ENCODE results near the gene MMS22L. TPM values are rescaled to one million over a fixed set of nuclear protein-coding genes. Genes with fewer than 3 reads are reported as not detected.

MMS22L gene
- total RNA-seq, 1 donor from 2014 or later, result 37.5 TPM

GRCh38 chr6:97123112-97123511 is 159.9 kb downstream of the MMS22L start:
- H3K36me3 Mint-ChIP-seq (ENCODE audit: low read depth), result peaks cover 2% of the 10 kb centered on the region
- no peaks in the 10 kb centered on the region for H3K27me3 Mint-ChIP-seq (ENCODE audit: low read depth)
- H3K4me3 Mint-ChIP-seq, result no peak overlapping the region
- DNase-seq (ENCODE audit: low read depth, low spot score), result no peak
- no peak for TF ChIP-seq CTCF (conservative IDR thresholded peaks at IDR 0.05)
- no peak overlapping the region for H3K27ac Mint-ChIP-seq (ENCODE audit: unreplicated experiment)
- H3K9me3 Mint-ChIP-seq, result peaks cover 7% of the 10 kb centered on the region
- H3K4me1 Mint-ChIP-seq, result peaks cover 9% of the 10 kb centered on the region

- DNase-seq (ENCODE audit: low read depth, low spot score), result no peak
Measured at GRCh38 chr6:97120511-97120910, 162.5 kb downstream of the MMS22L start.

GRCh38 chr6:97114645-97115044 is 168.4 kb downstream of the MMS22L start:
- Mint-ChIP-seq H3K27ac (ENCODE audit: unreplicated experiment) (no peak overlapping the region), H3K4me3 (no peak overlapping the region), H3K9me3 (peaks cover 3% of the 10 kb centered on the region), H3K4me1 (no peaks in the 10 kb centered on the region), H3K36me3 (ENCODE audit: low read depth) (no peaks in the 10 kb centered on the region), H3K27me3 (ENCODE audit: low read depth) (no peaks in the 10 kb centered on the region)
- TF ChIP-seq CTCF (conservative IDR thresholded peaks at IDR 0.05), result no peak
- no peak for DNase-seq (ENCODE audit: low read depth, low spot score)

More at GRCh38 chr6:97120511-97120910, 162.5 kb downstream of the MMS22L start:
- Mint-ChIP-seq H3K27me3 (ENCODE audit: low read depth) (no peaks in the 10 kb centered on the region), H3K27ac (ENCODE audit: unreplicated experiment) (no peak overlapping the region), H3K9me3 (peaks cover 7% of the 10 kb centered on the region), H3K4me3 (no peak overlapping the region), H3K4me1 (peaks cover 9% of the 10 kb centered on the region), H3K36me3 (ENCODE audit: low read depth) (peaks cover 2% of the 10 kb centered on the region)
- no peak for TF ChIP-seq CTCF (conservative IDR thresholded peaks at IDR 0.05)

- Mint-ChIP-seq H3K4me1 (no peaks in the 10 kb centered on the region), H3K4me3 (no peak overlapping the region), H3K27ac (ENCODE audit: unreplicated experiment) (no peak overlapping the region), H3K9me3 (peaks cover 3% of the 10 kb centered on the region), H3K27me3 (ENCODE audit: low read depth) (no peaks in the 10 kb centered on the region), H3K36me3 (ENCODE audit: low read depth) (no peaks in the 10 kb centered on the region)
- TF ChIP-seq CTCF (conservative IDR thresholded peaks at IDR 0.05), result no peak
- DNase-seq (ENCODE audit: low read depth, low spot score), result no peak
Measured at GRCh38 chr6:97113170-97113569, 169.8 kb downstream of the MMS22L start.

GRCh38 chr6:97111243-97111642 is 171.8 kb downstream of the MMS22L start:
- H3K4me1 Mint-ChIP-seq, result no peaks in the 10 kb centered on the region
- H3K27ac Mint-ChIP-seq (ENCODE audit: unreplicated experiment), result no peak overlapping the region
- H3K36me3 Mint-ChIP-seq (ENCODE audit: low read depth), result no peaks in the 10 kb centered on the region
- H3K27me3 Mint-ChIP-seq (ENCODE audit: low read depth), result no peaks in the 10 kb centered on the region
- H3K9me3 Mint-ChIP-seq, result peaks cover 3% of the 10 kb centered on the region
- TF ChIP-seq CTCF (conservative IDR thresholded peaks at IDR 0.05), result no peak
- no peak for DNase-seq (ENCODE audit: low read depth, low spot score)
- H3K4me3 Mint-ChIP-seq, result no peak overlapping the region

- H3K4me1 Mint-ChIP-seq, result no peaks in the 10 kb centered on the region
- no peak overlapping the region for H3K27ac Mint-ChIP-seq (ENCODE audit: unreplicated experiment)
- TF ChIP-seq CTCF (conservative IDR thresholded peaks at IDR 0.05), result no peak
- DNase-seq (ENCODE audit: low read depth, low spot score), result no peak
- peaks cover 3% of the 10 kb centered on the region for H3K9me3 Mint-ChIP-seq
- H3K27me3 Mint-ChIP-seq (ENCODE audit: low read depth), result no peaks in the 10 kb centered on the region
- no peaks in the 10 kb centered on the region for H3K36me3 Mint-ChIP-seq (ENCODE audit: low read depth)
- no peak overlapping the region for H3K4me3 Mint-ChIP-seq
Measured at GRCh38 chr6:97110626-97111025, 172.4 kb downstream of the MMS22L start.

All from neural crest cell (in vitro differentiated cells).